ENCODE data around the gene C12orf57. TPM values are rescaled to one million over a fixed set of nuclear protein-coding genes. Genes with fewer than 3 reads are reported as not detected.

Gene C12orf57
- total and polyA plus RNA-seq, 9 of the 15 experiments (the other 6 are each of a cell fraction or from before 2014, with no cell fraction given), result 26.7 to 191 (median 107) TPM

DNA sequence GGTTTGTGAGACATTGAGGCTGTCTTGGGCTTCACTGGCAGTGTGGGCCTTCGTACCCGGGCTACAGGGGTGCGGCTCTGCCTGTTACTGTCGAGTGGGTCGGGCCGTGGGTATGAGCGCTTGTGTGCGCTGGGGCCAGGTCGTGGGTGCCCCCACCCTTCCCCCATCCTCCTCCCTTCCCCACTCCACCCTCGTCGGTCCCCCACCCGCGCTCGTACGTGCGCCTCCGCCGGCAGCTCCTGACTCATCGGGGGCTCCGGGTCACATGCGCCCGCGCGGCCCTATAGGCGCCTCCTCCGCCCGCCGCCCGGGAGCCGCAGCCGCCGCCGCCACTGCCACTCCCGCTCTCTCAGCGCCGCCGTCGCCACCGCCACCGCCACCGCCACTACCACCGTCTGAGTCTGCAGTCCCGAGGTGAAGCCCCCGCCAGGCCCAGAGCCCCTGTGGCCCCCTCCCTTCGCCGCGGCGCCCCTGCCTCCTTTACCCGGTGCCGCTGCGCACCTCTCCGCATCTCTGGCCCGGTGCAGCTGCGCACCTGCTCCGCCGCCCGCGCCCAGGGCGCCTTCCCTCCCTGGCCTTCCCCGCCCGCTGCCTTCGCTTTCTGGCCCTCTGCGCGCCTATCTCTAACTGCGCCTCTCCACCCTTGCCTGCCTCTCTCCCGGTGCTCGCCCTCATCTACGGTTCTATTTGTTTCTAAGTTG lies 29.4 kb upstream of the C12orf57 start, which contains the start of gene ENO2:
Gene ENO2 (plus strand): TSS at position 335 of the 701 bp plus-strand sequence. CDS start 1,253 bp downstream, outside the sequence.
- in situ Hi-C loops (cut with MboI) (no loop called here), intact Hi-C loops (cut with micrococcal nuclease) (no loop called here)
- peak within 1 kb of the TSS; percentile 76 for H3K4me2 ChIP-seq (ENCODE audit: insufficient read depth, low read length)
- peak within 1 kb of the TSS; percentile 46 for H3K4me3 ChIP-seq
- FAIRE-seq (no peak), ATAC-seq (peak; percentile 79), DNase-seq (ENCODE audit: extremely low read depth in 1 of 4, low spot score in 3 of 4) (peak; percentile 44 to 56 (median 48))
- ChIA-PET POLR2A (no interaction called here), CTCF (ENCODE audit: low intra/inter-chr PET ratio) (no interaction called here)
- H2AFZ ChIP-seq (ENCODE audit: low read depth, low read length), result peak within 1 kb of the TSS; percentile 59
- no peaks in the 10 kb centered on the region for H3K27me3 ChIP-seq (ENCODE audit: control insufficient read depth in 2 of 2, insufficient read depth in 2 of 2, low read length in 2 of 2)
- peaks cover 6% of the 10 kb centered on the region for H3K9me1 ChIP-seq (ENCODE audit: control insufficient read depth, insufficient read depth, low read length)
- H3K4me1 ChIP-seq (replicated peaks in 1 of 2; ENCODE audit: control insufficient read depth in 2 of 2, insufficient read depth in 2 of 2, low read length in 2 of 2), result peaks cover 12 to 40% of the 10 kb centered on the region in 2 experiments; a peak in 4 of 5 replicates
- H4K20me1 ChIP-seq (replicated peaks; ENCODE audit: control insufficient read depth, insufficient read depth, low read length), result no peaks in the 10 kb centered on the region
- peak within 1 kb of the TSS in 1 of 2 experiments; percentile 84; a peak in 3 of 4 replicates for H3K9ac ChIP-seq (ENCODE audit: insufficient read depth in 1 of 2, low read depth in 2 of 2, low read length in 2 of 2)
- H3K36me3 ChIP-seq (ENCODE audit: control insufficient read depth, insufficient read depth, low read length), result peaks cover 13% of the 10 kb centered on the region; the same call in 2 of the 3 replicates
- no peaks in the 10 kb centered on the region for H3K9me3 ChIP-seq (replicated peaks; ENCODE audit: control insufficient read depth, insufficient read depth, low read depth, low read length)
- peaks cover 19% of the 10 kb centered on the region for H3K79me2 ChIP-seq (ENCODE audit: control insufficient read depth, insufficient read depth, low read length)
- WGBS (ENCODE audit: insufficient coverage, low coverage, missing lambda C conversion rate), result 13% methylated on average over 3 of the region's 68 CpGs
- no TSS peak for BruUV-seq (replicated peaks)
- H3K27ac ChIP-seq (ENCODE audit: extremely low read depth, low read depth, low read length), result no peak within 1 kb of the TSS; the same call in 2 of the 3 replicates
- TF ChIP-seq GABPB1 (CRISPR knock-in tag; IDR thresholded peaks at IDR 0.05) (0 out of 2 replicates have a peak, but pooled peaks have one; percentile 26), CTBP1 (IDR thresholded peaks at IDR 0.05; ENCODE audit: borderline replicate concordance) (peak; percentile 72), SAP30 (IDR thresholded peaks at IDR 0.05; ENCODE audit: borderline replicate concordance, insufficient read depth, low read depth, low read length, poor library complexity, severe bottlenecking) (peak; percentile 19), ZNF766 (CRISPR knock-in tag; conservative IDR thresholded peaks at IDR 0.05) (no peak), ZBTB33 (CRISPR knock-in tag; IDR thresholded peaks at IDR 0.05) (peak; percentile 68), RBFOX2 (IDR thresholded peaks at IDR 0.05; ENCODE audit: low read depth, low read length) (peak; percentile 29; the same call in 1 of the 2 replicates), CXXC5 (CRISPR knock-in tag; IDR thresholded peaks at IDR 0.05) (peak; percentile 27; the same call in 1 of the 2 replicates), JUND (IDR thresholded peaks at IDR 0.05; ENCODE audit: borderline replicate concordance, low read depth, low read length) (peak; percentile 23; the same call in 1 of the 2 replicates), JUND (tag; IDR thresholded peaks at IDR 0.05; ENCODE audit: borderline replicate concordance, low read depth, low read length) (no peak; the same call in 2 of the 3 replicates), MEF2D (tag; conservative IDR thresholded peaks at IDR 0.05; ENCODE audit: low read depth) (no peak), ARHGAP35 (IDR thresholded peaks at IDR 0.05; ENCODE audit: partially characterized antibody) (no peak), JUNB (CRISPR knock-in tag; conservative IDR thresholded peaks at IDR 0.05) (no peak), NRF1 (conservative IDR thresholded peaks at IDR 0.05 in 1 of 2, IDR thresholded peaks at IDR 0.05 in 1 of 2) (peak; percentile 71 to 76)
- TF ChIP-seq, protein P1, sequence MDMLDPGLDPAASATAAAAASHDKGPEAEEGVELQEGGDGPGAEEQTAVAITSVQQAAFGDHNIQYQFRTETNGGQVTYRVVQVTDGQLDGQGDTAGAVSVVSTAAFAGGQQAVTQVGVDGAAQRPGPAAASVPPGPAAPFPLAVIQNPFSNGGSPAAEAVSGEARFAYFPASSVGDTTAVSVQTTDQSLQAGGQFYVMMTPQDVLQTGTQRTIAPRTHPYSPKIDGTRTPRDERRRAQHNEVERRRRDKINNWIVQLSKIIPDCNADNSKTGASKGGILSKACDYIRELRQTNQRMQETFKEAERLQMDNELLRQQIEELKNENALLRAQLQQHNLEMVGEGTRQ (CRISPR knock-in tag; IDR thresholded peaks at IDR 0.05), result peak; percentile 62
- TF ChIP-seq, protein P2, sequence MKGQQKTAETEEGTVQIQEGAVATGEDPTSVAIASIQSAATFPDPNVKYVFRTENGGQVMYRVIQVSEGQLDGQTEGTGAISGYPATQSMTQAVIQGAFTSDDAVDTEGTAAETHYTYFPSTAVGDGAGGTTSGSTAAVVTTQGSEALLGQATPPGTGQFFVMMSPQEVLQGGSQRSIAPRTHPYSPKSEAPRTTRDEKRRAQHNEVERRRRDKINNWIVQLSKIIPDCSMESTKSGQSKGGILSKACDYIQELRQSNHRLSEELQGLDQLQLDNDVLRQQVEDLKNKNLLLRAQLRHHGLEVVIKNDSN (CRISPR knock-in tag; IDR thresholded peaks at IDR 0.05), result peak; percentile 61
- TF ChIP-seq, protein P3, sequence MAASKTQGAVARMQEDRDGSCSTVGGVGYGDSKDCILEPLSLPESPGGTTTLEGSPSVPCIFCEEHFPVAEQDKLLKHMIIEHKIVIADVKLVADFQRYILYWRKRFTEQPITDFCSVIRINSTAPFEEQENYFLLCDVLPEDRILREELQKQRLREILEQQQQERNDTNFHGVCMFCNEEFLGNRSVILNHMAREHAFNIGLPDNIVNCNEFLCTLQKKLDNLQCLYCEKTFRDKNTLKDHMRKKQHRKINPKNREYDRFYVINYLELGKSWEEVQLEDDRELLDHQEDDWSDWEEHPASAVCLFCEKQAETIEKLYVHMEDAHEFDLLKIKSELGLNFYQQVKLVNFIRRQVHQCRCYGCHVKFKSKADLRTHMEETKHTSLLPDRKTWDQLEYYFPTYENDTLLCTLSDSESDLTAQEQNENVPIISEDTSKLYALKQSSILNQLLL (CRISPR knock-in tag; IDR thresholded peaks at IDR 0.05; ENCODE audit: borderline replicate concordance), result no peak
